Measurements from ENCODE around the gene PYY.

- no peak for TF ChIP-seq POLR2A (IDR thresholded peaks at IDR 0.05)
- no peak for TF ChIP-seq CTCF (IDR thresholded peaks at IDR 0.05)
These were observed 12.5 kb upstream of the PYY start for GRCh38 chr17:43966276-43966675.

Data from tibial nerve (tissue), 3 donors.